Mucosa of stomach (tissue), 1 donor: Measurements from ENCODE around the gene JUN.
"Not testable (repeated sequence)": the region's sequence is repeated elsewhere in the genome, so short reads cannot be mapped to it uniquely, and the experiment has no call there.

Experiments used
- H3K27me3 ChIP-seq: one replicate; pipeline ENCODE4 v1.7.0; 2013; ENCODE audit warnings: mild to moderate bottlenecking, low read length; ENCODE audit not compliant: control insufficient read depth, insufficient read depth
- H3K36me3 ChIP-seq: one replicate; pipeline ENCODE4 v1.7.0; 2013; ENCODE audit warnings: low read length; ENCODE audit not compliant: control insufficient read depth, insufficient read depth
- H3K4me1 ChIP-seq: one replicate; pipeline ENCODE4 v1.7.0; 2013; ENCODE audit warnings: mild to moderate bottlenecking, low read length; ENCODE audit not compliant: control insufficient read depth, insufficient read depth
- H3K4me3 ChIP-seq: one replicate; pipeline ENCODE4 v1.7.0; 2013; ENCODE audit warnings: low read length
- H3K9ac ChIP-seq: one replicate; pipeline ENCODE4 v1.7.0; 2013; ENCODE audit warnings: mild to moderate bottlenecking, low read length, moderate library complexity
- H3K9me3 ChIP-seq: one replicate; pipeline ENCODE4 v1.7.0; 2013; ENCODE audit warnings: mild to moderate bottlenecking, low read length, moderate library complexity; ENCODE audit not compliant: control insufficient read depth
- donor health status: Pancreatic carcinoma.

Gene JUN

DNA sequence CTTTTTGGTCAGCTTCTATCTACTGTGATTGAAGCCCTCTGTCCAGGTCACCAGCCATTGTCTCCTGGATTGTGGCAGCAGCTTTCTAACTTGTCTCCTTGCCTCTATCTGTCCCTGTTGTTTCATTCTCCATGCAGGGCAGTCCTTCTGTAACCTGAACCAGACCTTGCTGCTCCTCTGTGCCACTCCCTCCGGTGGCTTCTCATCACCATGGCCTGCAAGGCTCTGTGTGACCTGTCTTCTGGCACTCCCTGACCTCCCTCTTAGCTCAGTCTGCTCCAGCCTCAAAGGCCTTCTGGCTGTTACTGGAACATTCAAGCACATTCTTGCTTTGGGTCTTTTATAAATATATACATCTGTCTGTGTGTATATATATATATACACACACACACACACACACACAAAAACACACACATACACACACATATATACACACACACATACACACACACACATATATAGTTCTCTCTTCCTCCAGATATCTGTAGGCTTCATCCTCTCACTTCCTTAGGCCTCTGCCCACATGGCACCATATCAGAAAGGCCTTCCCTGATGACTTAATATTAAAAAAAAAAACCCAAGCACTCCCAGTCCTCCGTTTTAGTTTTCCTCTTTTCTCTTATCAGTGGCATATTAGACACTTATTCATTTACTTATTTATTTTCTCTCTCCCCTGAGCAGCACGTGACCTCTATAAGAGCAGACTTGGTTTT, 21.2 kb upstream of the JUN start:
- Histone ChIP-seq H3K36me3 (no peaks in the 10 kb centered on the region), H3K9ac (no peak overlapping the region), H3K4me1 (peaks cover 46% of the 10 kb centered on the region), H3K9me3 (no peaks in the 10 kb centered on the region), H3K4me3 (no peak overlapping the region), H3K27me3 (no peaks in the 10 kb centered on the region)

- Histone ChIP-seq H3K4me1 (peaks cover 42% of the 10 kb centered on the region), H3K9me3 (no peaks in the 10 kb centered on the region), H3K36me3 (no peaks in the 10 kb centered on the region), H3K27me3 (no peaks in the 10 kb centered on the region), H3K9ac (no peak overlapping the region), H3K4me3 (no peak overlapping the region)
Measured at GRCh38 chr1:58803858-58804257, 20.0 kb upstream of the JUN start.

- peaks cover 42% of the 10 kb centered on the region for H3K4me1 ChIP-seq
- no peaks in the 10 kb centered on the region for H3K36me3 ChIP-seq
- H3K9me3 ChIP-seq: no peaks in the 10 kb centered on the region
- no peak overlapping the region for H3K9ac ChIP-seq
- H3K4me3 ChIP-seq: no peak overlapping the region
- H3K27me3 ChIP-seq: no peaks in the 10 kb centered on the region
Measured at GRCh38 chr1:58802640-58803399, 19.0 kb upstream of the JUN start.

DNA sequence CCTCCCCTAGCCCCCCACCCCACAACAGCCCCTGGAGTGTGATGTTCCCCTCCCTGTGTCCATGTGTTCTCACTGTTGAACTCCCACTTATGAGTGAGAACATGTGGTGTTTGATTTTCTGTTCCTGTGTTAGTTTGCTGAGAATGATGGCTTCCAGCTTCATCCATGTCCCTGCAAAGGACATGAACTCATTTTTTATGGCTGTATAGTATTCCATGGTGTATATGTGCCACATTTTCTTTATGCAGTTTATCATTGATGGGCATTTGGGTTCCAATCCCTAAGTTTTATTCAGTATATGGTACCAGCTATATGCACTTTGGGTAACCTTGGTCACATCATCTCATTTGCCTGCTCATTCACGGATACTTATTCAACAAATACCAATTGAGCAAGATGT, 17.4 kb upstream of the JUN start:
- H3K4me1 ChIP-seq: peaks cover 42% of the 10 kb centered on the region
- not testable (repeated sequence) for H3K9me3 ChIP-seq, H3K36me3 ChIP-seq, H3K27me3 ChIP-seq, H3K9ac ChIP-seq, H3K4me3 ChIP-seq

DNA sequence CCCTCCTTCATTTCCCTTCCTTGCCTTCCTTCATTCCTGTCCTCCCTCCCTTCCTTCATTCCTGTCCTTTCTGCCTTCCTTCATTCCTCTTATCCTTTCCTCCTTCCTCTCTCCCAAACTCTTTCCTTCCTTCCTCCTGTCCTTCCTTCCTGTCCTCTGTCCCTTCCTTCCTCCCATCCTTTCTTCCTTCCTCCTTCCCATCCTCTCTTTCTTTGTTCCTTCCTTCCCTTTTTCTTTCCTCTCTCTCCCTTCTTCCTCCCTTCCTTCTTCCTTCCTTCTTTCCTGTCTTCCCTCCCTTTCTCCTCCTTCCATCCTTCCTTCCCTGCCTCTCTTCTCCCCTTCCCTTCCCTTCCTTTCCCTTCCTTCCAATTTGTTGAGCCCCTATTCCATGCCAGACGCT, 15.8 kb upstream of the JUN start:
- no peaks in the 10 kb centered on the region for H3K36me3 ChIP-seq
- no peaks in the 10 kb centered on the region for H3K9me3 ChIP-seq
- H3K4me1 ChIP-seq: peaks cover 33% of the 10 kb centered on the region
- no peak overlapping the region for H3K4me3 ChIP-seq
- H3K27me3 ChIP-seq: no peaks in the 10 kb centered on the region
- no peak overlapping the region for H3K9ac ChIP-seq

- Histone ChIP-seq H3K36me3 (no peaks in the 10 kb centered on the region), H3K27me3 (no peaks in the 10 kb centered on the region)
Measured at GRCh38 chr1:58798910-58799442, 15.1 kb upstream of the JUN start.

GRCh38 chr1:58796416-58796815, 12.6 kb upstream of the JUN start:
- H3K9ac ChIP-seq: no peak overlapping the region
- peaks cover 12% of the 10 kb centered on the region for H3K4me1 ChIP-seq
- H3K9me3 ChIP-seq: no peaks in the 10 kb centered on the region
- H3K36me3 ChIP-seq: no peaks in the 10 kb centered on the region
- H3K4me3 ChIP-seq: no peak overlapping the region
- no peaks in the 10 kb centered on the region for H3K27me3 ChIP-seq

More at GRCh38 chr1:58798910-58799442, 15.1 kb upstream of the JUN start:
- Histone ChIP-seq H3K4me3 (no peak overlapping the region), H3K4me1 (peaks cover 26% of the 10 kb centered on the region), H3K9ac (no peak overlapping the region), H3K9me3 (no peaks in the 10 kb centered on the region)

GRCh38 chr1:58794585-58794984, 10.7 kb upstream of the JUN start:
- no peaks in the 10 kb centered on the region for H3K9me3 ChIP-seq
- H3K36me3 ChIP-seq: no peaks in the 10 kb centered on the region
- H3K4me1 ChIP-seq: peaks cover under 1% of the 10 kb centered on the region
- no peaks in the 10 kb centered on the region for H3K27me3 ChIP-seq
- H3K4me3 ChIP-seq: no peak overlapping the region
- H3K9ac ChIP-seq: no peak overlapping the region

DNA sequence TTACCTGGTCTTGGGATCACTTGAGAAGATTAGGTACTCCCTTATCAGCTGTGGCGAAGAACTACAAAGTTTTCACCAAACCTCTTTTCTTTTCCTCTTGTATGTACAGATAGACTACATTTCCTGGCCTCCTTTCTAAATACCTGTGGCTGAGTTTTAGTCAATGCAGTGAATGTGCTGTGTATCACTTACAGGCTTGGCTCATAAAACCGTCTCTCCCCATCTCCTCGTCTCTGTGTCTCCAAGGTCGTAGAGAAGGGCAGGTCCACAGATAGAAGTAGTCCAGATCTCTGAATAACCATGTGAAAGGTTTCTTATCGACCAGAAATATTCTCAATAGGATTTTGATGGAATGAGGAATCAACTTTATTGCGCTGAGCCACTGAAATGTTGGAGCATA, 9.0 kb upstream of the JUN start:
- Histone ChIP-seq H3K9ac (no peak overlapping the region), H3K9me3 (no peaks in the 10 kb centered on the region), H3K4me3 (no peak overlapping the region), H3K27me3 (no peaks in the 10 kb centered on the region), H3K4me1 (no peaks in the 10 kb centered on the region), H3K36me3 (no peaks in the 10 kb centered on the region)

DNA sequence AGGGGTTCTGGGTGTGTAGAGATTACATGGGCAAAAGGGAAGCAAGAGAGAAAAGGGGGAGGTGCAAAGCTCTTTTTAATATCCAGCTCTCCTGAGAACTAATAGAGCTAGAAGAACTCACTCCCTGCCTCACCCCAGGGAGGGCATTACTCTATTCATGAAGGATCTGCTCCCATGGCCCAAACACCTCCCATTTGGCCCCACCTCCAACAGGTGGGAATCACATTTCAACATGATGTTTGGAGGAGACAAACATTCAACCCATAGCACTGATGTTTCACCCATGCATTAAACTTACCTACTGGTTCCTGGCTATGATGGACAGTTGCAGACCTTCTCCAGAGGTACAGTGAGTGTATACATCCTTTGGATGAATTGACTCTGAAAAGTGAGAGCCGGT, 7.3 kb upstream of the JUN start:
- Histone ChIP-seq H3K4me1 (no peaks in the 10 kb centered on the region), H3K9ac (no peak overlapping the region), H3K27me3 (no peaks in the 10 kb centered on the region), H3K9me3 (no peaks in the 10 kb centered on the region), H3K36me3 (no peaks in the 10 kb centered on the region), H3K4me3 (no peak overlapping the region)

- H3K9ac ChIP-seq: no peak overlapping the region
Measured at GRCh38 chr1:58789996-58790660, 6.3 kb upstream of the JUN start.

GRCh38 chr1:58789322-58789856, 5.5 kb upstream of the JUN start:
- no peak overlapping the region for H3K4me3 ChIP-seq
- H3K9ac ChIP-seq: no peak overlapping the region
- H3K36me3 ChIP-seq: no peaks in the 10 kb centered on the region
- H3K9me3 ChIP-seq: no peaks in the 10 kb centered on the region
- no peaks in the 10 kb centered on the region for H3K4me1 ChIP-seq
- H3K27me3 ChIP-seq: no peaks in the 10 kb centered on the region

More at GRCh38 chr1:58789996-58790660, 6.3 kb upstream of the JUN start:
- Histone ChIP-seq H3K36me3 (no peaks in the 10 kb centered on the region), H3K9me3 (no peaks in the 10 kb centered on the region), H3K27me3 (no peaks in the 10 kb centered on the region), H3K4me3 (no peak overlapping the region), H3K4me1 (no peaks in the 10 kb centered on the region)
